ENCODE data around the gene PCED1A. TPM values are rescaled to one million over a fixed set of nuclear protein-coding genes. Genes with fewer than 3 reads are reported as not detected.

Gene PCED1A
- total and polyA plus RNA-seq, 9 of the 15 experiments (the other 6 are each of a cell fraction or from before 2014, with no cell fraction given): 1.5 to 11.5 (median 5.9) TPM

DNA sequence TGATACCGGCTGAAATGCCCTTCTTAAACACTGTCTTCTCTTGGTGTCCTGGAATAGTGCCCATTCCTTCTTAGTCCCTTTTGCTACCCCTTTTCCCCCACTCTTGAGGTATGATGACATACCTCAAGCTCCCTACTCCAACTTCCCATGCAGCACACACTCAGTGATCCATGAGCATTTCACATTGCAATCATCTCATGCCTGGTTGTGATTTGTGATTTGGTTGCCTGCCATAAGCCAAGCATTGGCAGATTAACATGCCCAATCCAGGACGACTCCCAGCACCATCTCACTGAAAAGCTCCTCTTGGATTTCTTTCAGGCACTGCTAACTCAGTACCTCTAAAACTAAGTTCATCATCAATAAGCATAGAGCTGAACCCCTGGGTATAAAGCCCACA is 18.1 kb upstream of the PCED1A start (continued):
- TF ChIP-seq, protein P1, sequence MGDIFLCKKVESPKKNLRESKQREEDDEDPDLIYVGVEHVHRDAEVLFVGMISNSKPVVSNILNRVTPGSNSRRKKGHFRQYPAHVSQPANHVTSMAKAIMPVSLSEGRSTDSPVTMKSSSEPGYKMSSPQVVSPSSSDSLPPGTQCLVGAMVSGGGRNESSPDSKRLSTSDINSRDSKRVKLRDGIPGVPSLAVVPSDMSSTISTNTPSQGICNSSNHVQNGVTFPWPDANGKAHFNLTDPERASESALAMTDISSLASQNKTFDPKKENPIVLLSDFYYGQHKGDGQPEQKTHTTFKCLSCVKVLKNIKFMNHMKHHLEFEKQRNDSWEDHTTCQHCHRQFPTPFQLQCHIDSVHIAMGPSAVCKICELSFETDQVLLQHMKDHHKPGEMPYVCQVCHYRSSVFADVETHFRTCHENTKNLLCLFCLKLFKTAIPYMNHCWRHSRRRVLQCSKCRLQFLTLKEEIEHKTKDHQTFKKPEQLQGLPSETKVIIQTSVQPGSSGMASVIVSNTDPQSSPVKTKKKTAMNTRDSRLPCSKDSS (IDR thresholded peaks at IDR 0.05; ENCODE audit: low read depth, partially characterized antibody): no peak
- TF ChIP-seq ZFP36 (IDR thresholded peaks at IDR 0.05; ENCODE audit: low read depth, low read length, partially characterized antibody) (no peak), NONO (IDR thresholded peaks at IDR 0.05; ENCODE audit: low read depth in 2 of 2, low read length in 1 of 2) (no peak)

DNA sequence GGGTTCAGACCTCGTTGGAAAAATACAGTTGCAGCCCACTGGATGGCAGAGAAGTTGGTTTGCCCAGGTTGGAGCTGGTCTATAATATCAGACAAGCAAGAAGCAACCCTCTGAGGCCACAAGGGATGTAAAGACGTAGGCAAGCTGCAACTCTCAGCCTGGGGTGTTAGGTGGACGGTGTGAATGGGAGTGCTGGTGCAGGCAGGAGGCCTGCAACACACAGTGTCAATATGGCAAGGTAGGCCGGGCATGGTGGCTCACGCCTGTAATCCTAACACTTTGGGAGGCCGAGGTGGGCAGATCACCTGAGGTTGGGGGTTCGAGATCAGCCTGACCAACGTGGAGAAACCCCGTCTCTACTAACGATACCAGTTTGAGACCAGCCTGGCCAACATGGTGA is 10.6 kb upstream of the PCED1A start:
- Histone ChIP-seq H3K9me3 (replicated peaks; ENCODE audit: control insufficient read depth, insufficient read depth, low read depth, low read length) (no peaks in the 10 kb centered on the region), H3K27ac (ENCODE audit: extremely low read depth, low read depth, low read length) (no peak overlapping the region), H3K4me1 (replicated peaks in 1 of 2; ENCODE audit: control insufficient read depth in 2 of 2, insufficient read depth in 2 of 2, low read length in 2 of 2) (peaks cover 2 to 3% of the 10 kb centered on the region in 2 experiments; a peak in 2 of 5 replicates), H4K20me1 (replicated peaks; ENCODE audit: control insufficient read depth, insufficient read depth, low read length) (no peaks in the 10 kb centered on the region), H3K79me2 (ENCODE audit: control insufficient read depth, insufficient read depth, low read length) (no peaks in the 10 kb centered on the region), H3K27me3 (ENCODE audit: control insufficient read depth in 2 of 2, insufficient read depth in 2 of 2, low read length in 2 of 2) (no peaks in the 10 kb centered on the region), H3K36me3 (ENCODE audit: control insufficient read depth, insufficient read depth, low read length) (no peaks in the 10 kb centered on the region), H3K4me3 (no peak overlapping the region), H3K4me2 (ENCODE audit: insufficient read depth, low read length) (no peak overlapping the region), H3K9ac (ENCODE audit: insufficient read depth in 1 of 2, low read depth in 2 of 2, low read length in 2 of 2) (no peak overlapping the region), H2AFZ (ENCODE audit: low read depth, low read length) (no peak overlapping the region), H3K9me1 (ENCODE audit: control insufficient read depth, insufficient read depth, low read length) (no peaks in the 10 kb centered on the region)
- ATAC-seq: no peak
- no peak for FAIRE-seq
- in situ Hi-C loops (cut with MboI) (loop anchor here (5.0 kb wide), 1 partner anchor 164 kb away; no protein-coding TSS in a partner anchor), intact Hi-C loops (cut with micrococcal nuclease) (loop anchor here (5.0 kb wide), 1 partner anchor 164 kb away; no protein-coding TSS in a partner anchor)
- no TSS peak for BruUV-seq (replicated peaks)
- ChIA-PET POLR2A (interaction anchor here (1.4 to 1.8 kb wide), 2 partner anchors 19 to 30 kb away, joined by 3 to 4 read pairs; no protein-coding TSS in a partner anchor), CTCF (ENCODE audit: low intra/inter-chr PET ratio) (interaction anchor here (3.0 kb wide), 1 partner anchor 96 kb away, joined by 24 read pairs; no protein-coding TSS in a partner anchor)
- DNase-seq (ENCODE audit: extremely low read depth in 1 of 4, low spot score in 3 of 4): no peak
- WGBS (ENCODE audit: insufficient coverage, low coverage, missing lambda C conversion rate): 81% methylated on average over 7 of the region's 10 CpGs
- TF ChIP-seq, protein P2, sequence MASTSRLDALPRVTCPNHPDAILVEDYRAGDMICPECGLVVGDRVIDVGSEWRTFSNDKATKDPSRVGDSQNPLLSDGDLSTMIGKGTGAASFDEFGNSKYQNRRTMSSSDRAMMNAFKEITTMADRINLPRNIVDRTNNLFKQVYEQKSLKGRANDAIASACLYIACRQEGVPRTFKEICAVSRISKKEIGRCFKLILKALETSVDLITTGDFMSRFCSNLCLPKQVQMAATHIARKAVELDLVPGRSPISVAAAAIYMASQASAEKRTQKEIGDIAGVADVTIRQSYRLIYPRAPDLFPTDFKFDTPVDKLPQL (IDR thresholded peaks at IDR 0.05; ENCODE audit: extremely low read depth, insufficient read length): no peak
- TF ChIP-seq CHD1 (IDR thresholded peaks at IDR 0.05; ENCODE audit: low read length) (no peak), ZNF699 (CRISPR knock-in tag; IDR thresholded peaks at IDR 0.05; ENCODE audit: insufficient replicate concordance) (no peak), ARHGAP35 (IDR thresholded peaks at IDR 0.05; ENCODE audit: partially characterized antibody) (no peak), ZNF384 (IDR thresholded peaks at IDR 0.05; ENCODE audit: low read depth, low read length) (no peak), HNRNPUL1 (IDR thresholded peaks at IDR 0.05; ENCODE audit: low read length) (no peak), KHSRP (IDR thresholded peaks at IDR 0.05) (no peak), IFI16 (CRISPR knock-in tag; IDR thresholded peaks at IDR 0.05) (no peak)
- TF ChIP-seq, protein P3, sequence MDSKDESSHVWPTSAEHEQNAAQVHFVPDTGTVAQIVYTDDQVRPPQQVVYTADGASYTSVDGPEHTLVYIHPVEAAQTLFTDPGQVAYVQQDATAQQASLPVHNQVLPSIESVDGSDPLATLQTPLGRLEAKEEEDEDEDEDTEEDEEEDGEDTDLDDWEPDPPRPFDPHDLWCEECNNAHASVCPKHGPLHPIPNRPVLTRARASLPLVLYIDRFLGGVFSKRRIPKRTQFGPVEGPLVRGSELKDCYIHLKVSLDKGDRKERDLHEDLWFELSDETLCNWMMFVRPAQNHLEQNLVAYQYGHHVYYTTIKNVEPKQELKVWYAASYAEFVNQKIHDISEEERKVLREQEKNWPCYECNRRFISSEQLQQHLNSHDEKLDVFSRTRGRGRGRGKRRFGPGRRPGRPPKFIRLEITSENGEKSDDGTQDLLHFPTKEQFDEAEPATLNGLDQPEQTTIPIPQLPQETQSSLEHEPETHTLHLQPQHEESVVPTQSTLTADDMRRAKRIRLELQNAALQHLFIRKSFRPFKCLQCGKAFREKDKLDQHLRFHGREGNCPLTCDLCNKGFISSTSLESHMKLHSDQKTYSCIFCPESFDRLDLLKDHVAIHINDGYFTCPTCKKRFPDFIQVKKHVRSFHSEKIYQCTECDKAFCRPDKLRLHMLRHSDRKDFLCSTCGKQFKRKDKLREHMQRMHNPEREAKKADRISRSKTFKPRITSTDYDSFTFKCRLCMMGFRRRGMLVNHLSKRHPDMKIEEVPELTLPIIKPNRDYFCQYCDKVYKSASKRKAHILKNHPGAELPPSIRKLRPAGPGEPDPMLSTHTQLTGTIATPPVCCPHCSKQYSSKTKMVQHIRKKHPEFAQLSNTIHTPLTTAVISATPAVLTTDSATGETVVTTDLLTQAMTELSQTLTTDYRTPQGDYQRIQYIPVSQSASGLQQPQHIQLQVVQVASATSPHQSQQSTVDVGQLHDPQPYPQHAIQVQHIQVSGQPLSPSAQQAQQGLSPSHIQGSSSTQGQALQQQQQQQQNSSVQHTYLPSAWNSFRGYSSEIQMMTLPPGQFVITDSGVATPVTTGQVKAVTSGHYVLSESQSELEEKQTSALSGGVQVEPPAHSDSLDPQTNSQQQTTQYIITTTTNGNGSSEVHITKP (IDR thresholded peaks at IDR 0.05; ENCODE audit: partially characterized antibody): no peak
- TF ChIP-seq, protein P4, sequence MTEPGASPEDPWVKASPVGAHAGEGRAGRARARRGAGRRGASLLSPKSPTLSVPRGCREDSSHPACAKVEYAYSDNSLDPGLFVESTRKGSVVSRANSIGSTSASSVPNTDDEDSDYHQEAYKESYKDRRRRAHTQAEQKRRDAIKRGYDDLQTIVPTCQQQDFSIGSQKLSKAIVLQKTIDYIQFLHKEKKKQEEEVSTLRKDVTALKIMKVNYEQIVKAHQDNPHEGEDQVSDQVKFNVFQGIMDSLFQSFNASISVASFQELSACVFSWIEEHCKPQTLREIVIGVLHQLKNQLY (CRISPR knock-in tag; conservative IDR thresholded peaks at IDR 0.05): no peak
- TF ChIP-seq, protein P5, sequence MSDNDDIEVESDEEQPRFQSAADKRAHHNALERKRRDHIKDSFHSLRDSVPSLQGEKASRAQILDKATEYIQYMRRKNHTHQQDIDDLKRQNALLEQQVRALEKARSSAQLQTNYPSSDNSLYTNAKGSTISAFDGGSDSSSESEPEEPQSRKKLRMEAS (CRISPR knock-in tag; IDR thresholded peaks at IDR 0.05): no peak
